GM19438 (cell line): ENCODE data around the gene JMJD7.

Experiments
- ATAC-seq: cut with Tn5 transposase; IDR thresholded peaks from one replicate; pipeline ENCODE4 v1.9.1; 2021; ENCODE audit warnings: low read depth; ENCODE audit not compliant: unreplicated experiment

The JMJD7 gene

DNA sequence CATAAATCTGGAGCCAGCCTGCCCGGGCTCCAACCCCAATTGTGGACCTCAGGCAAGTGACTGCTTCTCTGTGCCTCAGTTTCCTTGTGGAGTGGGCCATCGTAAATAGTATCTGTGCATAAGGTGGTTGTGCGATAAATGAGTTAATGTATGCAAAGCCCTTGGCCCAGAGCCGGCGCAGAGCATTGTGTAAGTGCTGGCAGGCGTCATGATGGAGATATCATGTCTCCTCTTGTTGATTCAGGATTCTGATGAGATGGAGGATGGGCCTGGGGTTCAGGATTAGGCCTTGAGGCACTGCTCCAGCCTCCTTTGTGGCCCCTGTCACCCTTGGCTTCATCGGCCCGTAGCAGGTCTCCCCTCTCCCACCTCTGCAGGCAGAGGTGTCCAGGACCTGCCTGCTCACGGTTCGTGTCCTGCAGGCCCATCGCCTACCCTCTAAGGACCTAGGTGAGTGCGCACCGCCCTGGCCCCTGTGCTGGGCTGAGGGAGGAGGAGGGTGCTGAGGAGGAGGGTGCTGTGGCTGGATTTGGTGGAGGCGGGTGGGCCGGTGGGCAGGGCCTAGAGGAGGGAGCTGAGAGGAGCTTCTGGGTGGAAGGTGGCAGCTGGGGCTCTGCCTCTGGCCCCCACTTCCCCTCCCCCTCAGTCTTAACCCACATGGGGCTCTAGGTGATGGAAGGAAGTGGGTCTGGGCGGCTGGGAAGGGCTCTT, 12.0 kb downstream of the JMJD7 start:
- ATAC-seq = no peak

GRCh38 chr15:41840673-41841072, 12.8 kb downstream of the JMJD7 start:
- ATAC-seq = no peak

DNA sequence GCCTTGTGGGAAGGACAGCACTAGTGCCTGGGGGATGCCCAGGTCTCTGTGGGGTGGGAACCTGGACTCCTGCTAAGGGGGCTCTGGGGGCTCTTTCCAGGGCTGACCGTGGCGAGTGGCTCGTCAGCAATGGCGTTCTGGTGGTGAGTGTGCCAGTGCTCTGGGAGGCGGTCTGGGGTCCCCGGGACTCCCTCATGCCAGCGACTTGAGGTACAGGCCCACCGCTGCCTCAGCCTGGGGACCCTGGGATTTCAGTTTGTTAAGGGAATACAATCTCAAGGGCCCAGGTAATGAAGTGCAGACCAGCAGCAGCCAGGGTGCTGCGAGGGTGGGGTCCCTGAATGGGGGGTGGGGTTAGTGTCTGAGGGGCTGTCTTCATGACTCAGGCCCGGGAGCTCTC, 13.2 kb downstream of the JMJD7 start:
- no peak for ATAC-seq

DNA sequence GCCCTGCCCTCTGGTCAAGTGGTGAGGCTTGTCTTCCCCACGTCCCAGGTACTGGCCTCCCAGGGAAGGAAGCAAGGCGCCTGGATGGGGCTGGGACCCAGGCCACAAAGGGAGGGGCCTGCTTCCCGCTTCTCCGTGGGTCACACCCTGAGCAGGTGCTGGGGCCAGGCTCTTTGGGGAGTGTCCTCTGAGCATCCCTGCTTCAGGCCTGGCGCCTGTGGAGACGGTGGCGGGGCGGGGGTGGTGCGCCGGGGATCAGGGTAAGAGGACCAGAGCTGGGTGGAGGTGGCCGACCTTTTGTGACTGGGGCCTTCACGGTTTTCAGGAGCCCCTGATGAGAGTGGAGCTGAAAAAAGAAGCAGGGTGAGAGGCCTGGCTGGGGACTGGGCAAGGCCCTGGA, 14.3 kb downstream of the JMJD7 start:
- no peak for ATAC-seq

- no peak for ATAC-seq
Measured at GRCh38 chr15:41843571-41843970, 15.7 kb downstream of the JMJD7 start.

DNA sequence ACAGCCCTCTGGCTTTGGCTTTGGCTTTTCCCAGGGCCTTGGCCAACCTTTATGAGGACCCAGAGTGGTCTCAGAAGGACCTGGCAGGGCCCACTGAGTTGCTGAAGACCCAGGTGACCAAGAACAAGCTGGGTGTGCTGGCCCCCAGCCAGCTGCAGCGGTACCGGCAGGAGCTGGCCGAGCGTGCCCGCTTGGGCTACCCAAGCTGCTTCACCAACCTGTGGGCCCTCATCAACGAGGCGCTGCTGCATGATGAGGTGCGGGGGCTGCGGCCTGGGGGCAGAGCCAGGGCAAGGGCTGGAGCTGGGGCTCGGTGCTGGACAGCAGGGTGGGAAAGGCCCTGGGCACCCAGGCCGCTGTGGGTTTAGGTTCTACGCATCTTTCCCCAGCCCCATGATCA, 16.9 kb downstream of the JMJD7 start:
- no peak for ATAC-seq

- ATAC-seq = no peak
Measured at GRCh38 chr15:41847206-41847605, 19.3 kb downstream of the JMJD7 start.

DNA sequence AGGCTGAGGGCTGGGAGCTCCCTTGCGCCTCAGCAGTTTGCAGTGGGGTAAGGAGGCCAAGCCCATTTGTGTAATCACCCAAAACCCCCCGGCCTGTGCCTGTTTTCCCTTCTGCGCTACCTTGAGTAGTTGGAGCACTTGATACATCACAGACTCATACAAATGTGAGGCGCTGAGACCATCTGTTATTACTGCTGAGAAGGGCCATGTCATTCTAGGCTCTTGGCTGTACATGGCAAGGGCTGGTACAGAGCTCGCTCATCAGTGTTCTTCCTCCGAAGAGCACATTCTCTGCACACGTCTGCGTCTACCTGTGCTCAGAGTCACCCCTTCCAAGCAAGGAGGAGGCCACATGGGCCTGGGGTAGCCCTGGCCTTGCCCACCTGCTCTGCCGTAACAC, 20.1 kb downstream of the JMJD7 start:
- no peak for ATAC-seq

GRCh38 chr15:41848631-41849030, 20.7 kb downstream of the JMJD7 start:
- ATAC-seq = no peak

- ATAC-seq = no peak
Measured at GRCh38 chr15:41849204-41849603, 21.3 kb downstream of the JMJD7 start.

DNA sequence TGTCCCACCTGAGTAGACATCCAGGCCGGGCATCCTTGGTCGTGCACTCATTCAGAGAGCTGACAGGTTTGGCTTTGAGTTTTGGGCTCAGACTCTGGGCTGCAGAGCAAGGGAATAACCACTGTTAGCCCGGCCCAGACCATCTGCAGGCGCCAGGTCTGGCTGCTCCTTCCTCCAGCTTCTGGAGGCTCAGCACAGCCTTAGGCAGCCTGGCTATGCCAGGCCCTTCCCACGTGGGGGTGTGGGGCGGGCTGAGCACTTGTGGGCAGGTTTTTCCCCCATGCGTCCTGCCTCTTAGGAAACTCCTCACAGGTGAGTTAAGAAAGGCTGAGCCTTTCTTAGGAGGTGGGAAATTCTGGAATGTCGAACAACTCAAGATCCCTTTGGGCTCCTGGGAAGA, 22.0 kb downstream of the JMJD7 start:
- no peak for ATAC-seq

GRCh38 chr15:41850482-41851166, 22.7 kb downstream of the JMJD7 start:
- ATAC-seq = no peak

DNA sequence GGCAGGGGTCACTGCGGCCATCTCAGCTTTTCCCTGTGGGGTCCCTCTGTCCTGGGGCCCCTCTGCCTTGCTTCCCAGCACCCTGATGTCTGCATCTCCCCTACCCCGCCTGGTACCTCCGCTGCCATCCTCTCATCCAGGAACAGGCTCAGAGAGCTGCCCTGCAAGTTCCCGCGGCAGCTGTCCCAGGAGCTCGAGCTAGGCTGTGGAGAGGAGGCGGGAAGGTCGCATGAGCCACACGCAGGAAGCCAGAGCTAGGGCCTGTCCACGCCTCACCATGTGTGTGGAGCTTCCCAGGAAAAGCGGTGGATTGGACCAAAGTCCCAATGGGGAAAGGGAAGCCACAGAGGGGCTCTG, 23.3 kb downstream of the JMJD7 start:
- no peak for ATAC-seq

DNA sequence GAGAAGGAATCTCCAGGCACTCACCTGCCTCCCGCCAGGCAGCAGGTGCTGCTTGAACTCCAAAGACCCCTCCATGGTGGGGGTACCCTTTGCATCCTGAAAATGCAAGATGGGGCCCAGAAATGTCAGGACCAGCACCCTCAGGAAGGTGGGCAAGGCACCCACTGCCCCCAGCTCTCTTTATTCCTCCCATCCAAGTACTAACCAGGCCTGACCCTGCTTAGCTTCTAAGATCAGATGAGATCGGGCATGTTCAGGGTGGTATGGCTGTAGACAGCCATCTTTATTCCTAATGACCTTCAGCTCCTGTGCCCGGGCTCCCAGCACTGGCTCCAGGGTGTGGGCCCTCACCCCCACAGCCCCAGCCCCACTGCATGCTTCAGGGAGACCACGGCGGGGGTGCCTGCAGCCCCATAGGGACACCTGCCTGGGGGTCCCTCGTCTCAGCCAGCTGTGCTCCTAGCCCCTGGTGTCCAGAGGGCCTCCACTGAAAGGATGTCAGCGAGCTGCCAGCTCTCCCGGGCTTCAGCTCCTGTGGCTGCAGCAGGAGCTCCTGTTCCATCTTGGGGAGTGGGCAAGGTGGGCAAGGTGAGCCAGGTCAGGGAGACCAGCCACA, 24.0 kb downstream of the JMJD7 start:
- no peak for ATAC-seq

- no peak for ATAC-seq
Measured at GRCh38 chr15:41852736-41853590, 25.1 kb downstream of the JMJD7 start.

- no peak for ATAC-seq
Measured at GRCh38 chr15:41853831-41854230, 25.9 kb downstream of the JMJD7 start.

DNA sequence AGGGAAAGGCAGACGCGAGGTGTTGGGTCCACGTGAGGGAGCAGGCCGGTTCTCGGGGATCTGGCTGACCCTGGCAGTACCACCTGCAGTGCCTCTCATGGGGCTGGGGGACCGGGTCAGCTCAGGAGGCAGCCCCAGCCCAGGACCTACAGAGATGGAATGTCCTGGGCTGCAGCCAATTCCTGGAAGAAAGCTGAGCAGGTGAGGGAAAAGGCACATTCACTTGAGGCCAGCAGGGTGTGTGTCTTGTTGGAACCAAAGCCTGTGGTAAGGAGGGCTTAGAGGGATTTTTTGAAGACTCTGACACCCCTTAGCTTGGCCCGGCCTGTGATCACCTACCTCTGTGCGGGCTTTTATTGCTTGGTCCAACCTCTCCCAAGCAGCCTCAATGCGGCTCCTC, 26.6 kb downstream of the JMJD7 start:
- no peak for ATAC-seq

DNA sequence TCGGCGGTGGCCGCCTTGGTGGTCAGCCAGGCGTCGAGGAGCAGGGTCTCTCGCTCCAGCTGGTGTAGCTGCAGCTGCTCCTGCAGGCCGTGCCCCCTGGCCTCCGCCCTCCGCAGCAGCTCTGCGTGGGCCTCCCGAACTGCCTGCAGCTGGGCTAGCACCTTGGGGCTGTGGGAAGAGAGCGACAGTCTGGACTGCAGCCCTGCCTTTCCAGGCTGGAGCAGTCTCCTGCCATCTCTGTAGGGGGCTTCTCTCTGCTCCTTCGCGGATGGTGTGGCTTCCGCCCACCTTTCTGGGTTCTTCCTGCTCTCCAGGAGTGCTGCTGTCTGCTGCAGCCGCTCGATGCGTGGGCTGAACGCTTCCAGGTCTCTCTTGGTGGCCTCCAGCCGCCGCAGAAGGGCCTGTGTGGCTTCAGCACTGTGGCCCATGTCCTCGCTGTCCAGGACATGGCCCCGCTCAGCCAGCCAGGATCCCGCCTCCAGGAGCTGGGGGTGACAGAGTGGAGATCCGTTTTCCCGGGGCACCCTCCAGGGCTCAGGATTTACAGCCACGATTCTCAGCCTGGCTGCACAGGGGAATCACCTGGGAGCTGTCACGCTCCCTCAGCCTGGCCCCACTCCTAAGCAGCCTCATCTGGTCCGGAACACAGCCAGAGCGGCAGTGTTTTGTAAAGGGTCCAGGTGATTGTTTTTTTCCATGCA, 27.5 kb downstream of the JMJD7 start:
- ATAC-seq = no peak

DNA sequence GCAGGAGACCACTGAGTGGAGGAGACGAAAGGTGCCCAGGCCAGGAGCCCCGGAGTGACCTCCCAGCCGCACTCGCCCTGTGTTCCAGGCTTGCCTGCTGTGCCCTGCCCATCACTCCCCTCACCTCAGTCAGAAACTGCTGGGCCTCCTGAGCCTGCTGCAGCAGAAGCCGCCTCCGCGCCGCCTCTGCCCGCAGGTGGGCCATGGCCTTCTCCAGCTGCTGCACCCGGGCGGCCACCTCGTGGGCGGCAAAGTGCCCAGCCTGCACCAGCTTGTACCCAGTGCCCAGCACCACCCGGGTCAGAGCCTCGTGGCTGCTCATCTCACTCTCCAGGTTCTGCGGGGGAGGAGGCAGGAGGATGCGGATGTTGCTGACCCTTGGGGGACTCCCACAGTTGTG, 28.4 kb downstream of the JMJD7 start:
- ATAC-seq = no peak

GRCh38 chr15:41856716-41857115, 28.8 kb downstream of the JMJD7 start:
- ATAC-seq = no peak

DNA sequence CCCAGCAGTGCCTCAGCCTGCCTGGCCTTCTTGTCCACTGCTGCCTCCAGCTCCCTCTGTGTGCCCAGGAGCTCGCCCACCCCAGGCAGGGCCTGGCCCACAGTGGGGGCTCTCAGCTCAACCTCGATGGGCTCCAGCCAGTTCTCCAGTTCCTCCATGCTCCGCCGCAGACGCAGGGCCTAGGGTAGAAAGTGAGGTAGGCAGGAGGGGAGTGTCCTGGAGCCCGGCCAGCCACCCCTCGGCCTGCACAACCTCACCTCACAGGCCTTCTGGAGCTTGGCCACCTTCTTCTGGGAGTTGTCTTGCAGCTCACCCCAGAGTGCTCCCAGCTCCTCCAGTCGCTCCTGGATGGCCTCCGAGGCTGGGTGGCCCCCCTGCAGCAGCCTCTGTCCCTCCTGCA, 29.4 kb downstream of the JMJD7 start:
- ATAC-seq = no peak
